Astrocyte (in vitro differentiated cells and primary cell): Measurements from ENCODE around the gene P4HA3. TPM values are rescaled to one million over a fixed set of nuclear protein-coding genes. Genes with fewer than 3 reads are reported as not detected.

ENCODE experiments used
- DNase-seq: peaks from one replicate; pipeline ENCODE4 v3.0.0-alpha.2; 2010; ENCODE audit warnings: low read depth
- FAIRE-seq: peaks from 2 replicates; lab custom pipeline; 2011; peaks lifted over from hg19 to GRCh38; lab: Jason Lieb, UNC
- H2AFZ ChIP-seq: 2 replicates; pipeline ENCODE4 v1.6.0; 2012; ENCODE audit warnings: low read depth, low read length, inconsistent platforms
- H3K27ac ChIP-seq: 2 replicates; pipeline ENCODE4 v1.5.1; 2011; ENCODE audit warnings: low read depth, low read length, inconsistent platforms
- H3K27me3 ChIP-seq: 2 replicates; pipeline ENCODE4 v1.6.0; 2011; ENCODE audit warnings: low read length, inconsistent platforms; ENCODE audit not compliant: insufficient read depth
- H3K36me3 ChIP-seq: 2 replicates; pipeline ENCODE4 v1.5.1; 2011; ENCODE audit warnings: low read length, inconsistent platforms; ENCODE audit not compliant: insufficient read depth
- H3K4me1 ChIP-seq: 2 replicates; pipeline ENCODE4 v1.5.1; 2011; ENCODE audit warnings: low read length, inconsistent platforms; ENCODE audit not compliant: insufficient read depth
- H3K4me2 ChIP-seq: 2 replicates; pipeline ENCODE4 v1.6.0; 2012; ENCODE audit warnings: low read length, inconsistent platforms
- H3K4me3 ChIP-seq: 2 replicates; pipeline ENCODE4 v1.5.1; 2011; ENCODE audit warnings: low read depth, mild to moderate bottlenecking, low read length, inconsistent platforms; ENCODE audit not compliant: insufficient read depth
- H3K79me2 ChIP-seq: 2 replicates; pipeline ENCODE4 v1.6.0; 2012; ENCODE audit warnings: mild to moderate bottlenecking, low read length, inconsistent platforms; ENCODE audit not compliant: insufficient read depth
- H3K9ac ChIP-seq: 2 replicates; pipeline ENCODE4 v1.6.0; 2012; ENCODE audit warnings: mild to moderate bottlenecking, low read length, inconsistent platforms
- H3K9me3 ChIP-seq: 2 replicates; pipeline ENCODE4 v1.5.1; 2012; ENCODE audit warnings: low read depth, mild to moderate bottlenecking, low read length, inconsistent platforms; ENCODE audit not compliant: insufficient read depth
- H4K20me1 ChIP-seq: 2 replicates; pipeline ENCODE4 v1.6.0; 2012; ENCODE audit warnings: low read length, inconsistent platforms; ENCODE audit not compliant: insufficient read depth
- H3K27ac Mint-ChIP-seq: one replicate; pipeline ENCODE4 v1.8.0; 2021; ENCODE audit warnings: mild to moderate bottlenecking, mixed read lengths; ENCODE audit not compliant: unreplicated experiment
- H3K27me3 Mint-ChIP-seq: one replicate; pipeline ENCODE4 v1.8.0; 2021; ENCODE audit warnings: low read depth, mixed read lengths; ENCODE audit not compliant: unreplicated experiment
- H3K36me3 Mint-ChIP-seq: one replicate; pipeline ENCODE4 v1.8.0; 2021; ENCODE audit warnings: low read depth, mixed read lengths; ENCODE audit not compliant: unreplicated experiment
- H3K4me1 Mint-ChIP-seq: one replicate; pipeline ENCODE4 v1.8.0; 2021; ENCODE audit warnings: low read depth, mixed read lengths; ENCODE audit not compliant: unreplicated experiment
- H3K4me3 Mint-ChIP-seq: one replicate; pipeline ENCODE4 v1.8.0; 2021; ENCODE audit warnings: mild to moderate bottlenecking, moderate library complexity, mixed read lengths; ENCODE audit not compliant: unreplicated experiment
- H3K9me3 Mint-ChIP-seq: one replicate; pipeline ENCODE4 v1.8.0; 2021; ENCODE audit warnings: mild to moderate bottlenecking, mixed read lengths; ENCODE audit not compliant: unreplicated experiment
- CTCF ChIP-seq: IDR thresholded peaks from 2 replicates; pipeline ENCODE4 v1.5.1; 2011; ENCODE audit warnings: low read depth, mild to moderate bottlenecking, inconsistent platforms, low read length, moderate library complexity; ENCODE audit not compliant: insufficient read depth
- EZH2 ChIP-seq: IDR thresholded peaks from 2 replicates; pipeline ENCODE4 v1.6.1; 2012; ENCODE audit warnings: mild to moderate bottlenecking, low read length, inconsistent platforms; ENCODE audit not compliant: insufficient read depth
- total RNA-seq: library from RNA; stranded (reverse); gene quantifications from 2 replicates; pipeline ENCODE4 v1.2.1, GENCODE V29; 2021

P4HA3 gene
- total RNA-seq, 1 donor from 2014 or later = 3.3 TPM

- H3K27ac Mint-ChIP-seq = no peak overlapping the region
- no peak overlapping the region for H3K4me3 Mint-ChIP-seq
- Histone ChIP-seq H3K79me2 (no peaks in the 10 kb centered on the region), H3K4me1 (peaks cover 4% of the 10 kb centered on the region), H4K20me1 (no peaks in the 10 kb centered on the region), H3K27ac (no peak overlapping the region), H3K9ac (no peak overlapping the region), H3K27me3 (no peaks in the 10 kb centered on the region), H3K4me3 (no peak overlapping the region), H3K36me3 (peaks cover 1% of the 10 kb centered on the region), H2AFZ (no peak overlapping the region), H3K4me2 (no peak overlapping the region), H3K9me3 (no peaks in the 10 kb centered on the region)
- DNase-seq = no peak
- H3K9me3 Mint-ChIP-seq = no peaks in the 10 kb centered on the region
- TF ChIP-seq EZH2 = no peak
- no peak for TF ChIP-seq CTCF
- H3K36me3 Mint-ChIP-seq = peaks cover 10% of the 10 kb centered on the region
- peaks cover 10% of the 10 kb centered on the region for H3K4me1 Mint-ChIP-seq
- no peak for FAIRE-seq
- H3K27me3 Mint-ChIP-seq = peaks cover 6% of the 10 kb centered on the region
These were observed 44.4 kb downstream of the P4HA3 start for GRCh38 chr11:74267014-74267413.

GRCh38 chr11:74265256-74265655 lies 46.2 kb downstream of the P4HA3 start:
- Histone ChIP-seq H3K4me2 (no peak overlapping the region), H2AFZ (no peak overlapping the region), H3K79me2 (no peaks in the 10 kb centered on the region), H3K4me3 (no peak overlapping the region), H3K36me3 (no peaks in the 10 kb centered on the region), H3K27me3 (no peaks in the 10 kb centered on the region), H3K9me3 (no peaks in the 10 kb centered on the region), H3K27ac (no peak overlapping the region), H4K20me1 (no peaks in the 10 kb centered on the region), H3K9ac (no peak overlapping the region), H3K4me1 (peaks cover 4% of the 10 kb centered on the region)
- FAIRE-seq = no peak
- DNase-seq = no peak
- H3K36me3 Mint-ChIP-seq = peaks cover 6% of the 10 kb centered on the region
- no peak overlapping the region for H3K27ac Mint-ChIP-seq
- H3K4me1 Mint-ChIP-seq = peaks cover 10% of the 10 kb centered on the region
- H3K9me3 Mint-ChIP-seq = no peaks in the 10 kb centered on the region
- TF ChIP-seq EZH2 (no peak), CTCF (no peak)
- H3K27me3 Mint-ChIP-seq = peaks cover 6% of the 10 kb centered on the region
- no peak overlapping the region for H3K4me3 Mint-ChIP-seq

GRCh38 chr11:74262725-74263124 lies 48.7 kb downstream of the P4HA3 start:
- no peaks in the 10 kb centered on the region for H3K79me2 ChIP-seq
- no peaks in the 10 kb centered on the region for H3K36me3 ChIP-seq
- Mint-ChIP-seq H3K36me3 (peaks cover 3% of the 10 kb centered on the region), H3K9me3 (no peaks in the 10 kb centered on the region), H3K27ac (no peak overlapping the region), H3K27me3 (peaks cover 6% of the 10 kb centered on the region), H3K4me3 (no peak overlapping the region), H3K4me1 (peaks cover 16% of the 10 kb centered on the region)
- DNase-seq = no peak
- no peak for FAIRE-seq
- no peak overlapping the region for H3K4me2 ChIP-seq
- TF ChIP-seq EZH2 (no peak), CTCF (no peak)
- no peak overlapping the region for H2AFZ ChIP-seq
- H3K27ac ChIP-seq = no peak overlapping the region
- H3K9ac ChIP-seq = no peak overlapping the region
- H3K27me3 ChIP-seq = no peaks in the 10 kb centered on the region
- H4K20me1 ChIP-seq = no peaks in the 10 kb centered on the region
- peaks cover 10% of the 10 kb centered on the region for H3K4me1 ChIP-seq
- H3K4me3 ChIP-seq = no peak overlapping the region
- H3K9me3 ChIP-seq = no peaks in the 10 kb centered on the region
